ENCODE data around the gene CACTIN. TPM values are rescaled to one million over a fixed set of nuclear protein-coding genes. Genes with fewer than 3 reads are reported as not detected.

The CACTIN gene
- total RNA-seq (2021; ENCODE audit: unreplicated experiment), result 33.2 TPM
- 24.2 and 25.3 TPM in 2 replicates for polyA plus RNA-seq (2012)
- Bru-seq, nascent RNA, result percentile 56 among the genes with signal in this experiment
- percentile 70 among the genes with signal in this experiment for BruChase-seq, experiment 1, labeled RNA remaining after a 6-hour chase
- percentile 65 among the genes with signal in this experiment for BruChase-seq, experiment 2, labeled RNA remaining after a 2-hour chase
- long read RNA-seq, transcript CACTIN-203 (10 exons, 3,612 nt), result major isoform, 54 of 90 reads
- long read RNA-seq, partial matches to known transcripts, result 11 of 90 reads
- long read RNA-seq, other reads (novel, unspliced or antisense), result 25 of 90 reads

- Histone ChIP-seq H3K4me3 (replicated peaks in 1 of 2; ENCODE audit: low read depth in 1 of 2, low read length in 2 of 2) (peak within 1 kb of the TSS; percentile 98 to 100), H3K27me3 (ENCODE audit: insufficient read depth, low read length) (no peaks in the 10 kb centered on the region), H4K20me1 (ENCODE audit: insufficient read depth) (peaks cover 5% of the 10 kb centered on the region; the same call in 1 of the 2 replicates), H3K9me2 (ENCODE audit: insufficient read depth) (no peaks in the 10 kb centered on the region), H2AFZ (ENCODE audit: low read depth, low read length, poor library complexity, severe bottlenecking) (no peak within 1 kb of the TSS), H3K9me3 (ENCODE audit: control insufficient read depth in 1 of 2, insufficient read depth in 1 of 2, low read depth in 1 of 2, low read length in 2 of 2) (no peaks in the 10 kb centered on the region), H3K79me2 (ENCODE audit: insufficient read depth, low read length) (peaks cover 32% of the 10 kb centered on the region), H3K4me1 (ENCODE audit: control insufficient read depth in 1 of 2, insufficient read depth in 2 of 2, low read length in 2 of 2) (peaks cover 7 to 21% of the 10 kb centered on the region in 2 experiments; a peak in 3 of 4 replicates), H3K4me2 (ENCODE audit: low read length) (peak within 1 kb of the TSS; percentile 99), H3K9ac (ENCODE audit: low read length) (peak within 1 kb of the TSS; percentile 93), H3K36me3 (ENCODE audit: control insufficient read depth in 1 of 2, insufficient read depth in 2 of 2, low read length in 2 of 2) (0 out of 4 replicates have a peak, but pooled peaks cover 0 to under 1% of the 10 kb centered on the region in 2 experiments), H3K27ac (ENCODE audit: low read depth, low read length) (peak within 1 kb of the TSS; percentile 89)
- no TSS peak for BruUV-seq (replicated peaks)
- DNase-seq (ENCODE audit: low read depth, low spot score) (peak; percentile 96), ATAC-seq (peak; percentile 96)
- TF ChIP-seq SP1 (IDR thresholded peaks at IDR 0.05; ENCODE audit: low read depth), result peak; percentile 96
- TF ChIP-seq ZFX (IDR thresholded peaks at IDR 0.05), result peak; percentile 48; the same call in 1 of the 2 replicates
- peak; percentile 81 for TF ChIP-seq MAX (IDR thresholded peaks at IDR 0.05)
- TF ChIP-seq EGR1 (IDR thresholded peaks at IDR 0.05; ENCODE audit: low read depth), result no peak; the same call in 1 of the 2 replicates
- no peak for TF ChIP-seq EZH2phosphoT487 (IDR thresholded peaks at IDR 0.05; ENCODE audit: borderline replicate concordance)
- peak; percentile 32 for TF ChIP-seq POLR2A (IDR thresholded peaks at IDR 0.05; ENCODE audit: borderline replicate concordance, extremely low read depth, insufficient read depth, insufficient read length)
- TF ChIP-seq SIN3A (IDR thresholded peaks at IDR 0.05; ENCODE audit: low read depth), result peak; percentile 71
- TF ChIP-seq SRF (IDR thresholded peaks at IDR 0.05; ENCODE audit: low read depth), result peak; percentile 95
- TF ChIP-seq POLR2AphosphoS5 (IDR thresholded peaks at IDR 0.05; ENCODE audit: low read depth, low read length), result peak; percentile 81
- no peak for TF ChIP-seq TCF7L2 (IDR thresholded peaks at IDR 0.05; ENCODE audit: borderline replicate concordance, extremely low read depth, insufficient read depth, insufficient read length)
- no peak for TF ChIP-seq ATF3 (IDR thresholded peaks at IDR 0.05)
- TF ChIP-seq ZBTB33 (IDR thresholded peaks at IDR 0.05; ENCODE audit: extremely low read depth, insufficient replicate concordance, low read length), result peak; percentile 40
- TF ChIP-seq CBX3 (IDR thresholded peaks at IDR 0.05; ENCODE audit: low read depth), result peak; percentile 52; the same call in 1 of the 2 replicates
- intact Hi-C loops (cut with micrococcal nuclease), result loop anchor here (5.0 kb wide), 1 partner anchor 79 kb away; no protein-coding TSS in a partner anchor
- ChIA-PET CTCF (no interaction called here), POLR2A (interaction anchor here (1.0 kb wide), 1 partner anchor 19 kb away, joined by 4 read pairs; no protein-coding TSS in a partner anchor), RAD21 (ENCODE audit: low non-redundant PET in 1 of 2, low total read pairs in 2 of 2, uncharacterized antibody in 2 of 2, unreplicated experiment in 2 of 2) (no interaction called here)
Observed at GRCh38 chr19:3626473-3627350, at the start of gene CACTIN. Gene CACTIN, minus strand, starts transcription at chr19:3626790. Its CDS starts 28 bp downstream, at chr19:3626762.
